SK-N-MC (cell line): ENCODE measurements around the gene LRCOL1.

ENCODE experiments used
- DNase-seq: peaks from one replicate; pipeline ENCODE4 v3.0.0-alpha.2; 2011; ENCODE audit warnings: low read depth, low spot score
- H3K27ac ChIP-seq: fragments of 200-600 bp; sonication (generic); 2 replicates; pipeline ENCODE4 v1.5.1; 2016; ENCODE audit warnings: mixed run types
- H3K36me3 ChIP-seq: fragments of 200-600 bp; sonication (generic); 2 replicates; pipeline ENCODE4 v1.6.1; 2017; ENCODE audit warnings: antibody characterized with exemption, low read length, mixed read lengths; ENCODE audit not compliant: insufficient read depth
- H3K4me3 ChIP-seq: fragments of 200-600 bp; sonication (generic); 2 replicates; pipeline ENCODE4 v1.5.1; 2016
- H3K9ac ChIP-seq: fragments of 200-600 bp; sonication (generic); 2 replicates; pipeline ENCODE4 v1.8.0; 2017; ENCODE audit warnings: mixed run types, mixed read lengths; ENCODE audit not compliant: insufficient read length
- H3K9me3 ChIP-seq: fragments of 200-600 bp; sonication (generic); 2 replicates; pipeline ENCODE4 v1.6.1; 2017; ENCODE audit warnings: low read depth, mild to moderate bottlenecking, antibody characterized with exemption, low read length, moderate library complexity, mixed read lengths
- EZH2 ChIP-seq: fragments of 200-600 bp; sonication (generic); IDR thresholded peaks from one replicate; pipeline ENCODE4 v1.6.1; 2017; ENCODE audit warnings: antibody characterized with exemption
- FOXP2 ChIP-seq: optimal IDR thresholded peaks from 2 replicates; pipeline ENCODE3; 2011; ENCODE audit warnings: mild to moderate bottlenecking, moderate library complexity; ENCODE audit not compliant: insufficient read depth; ENCODE audit errors: extremely low read length, control extremely low read depth
- POLR2AphosphoS5 ChIP-seq: IDR thresholded peaks from 2 replicates; pipeline ENCODE4 v1.6.1; 2012; ENCODE audit warnings: mild to moderate bottlenecking, low read depth, low read length, borderline replicate concordance

LRCOL1 gene

GRCh38 chr12:132639956-132640520 is 29.7 kb upstream of the LRCOL1 start:
- H3K36me3 ChIP-seq = peaks cover 85% of the 10 kb centered on the region
- H3K9ac ChIP-seq = no peak overlapping the region
- H3K27ac ChIP-seq = no peak overlapping the region
- no peak for DNase-seq
- H3K4me3 ChIP-seq = no peak overlapping the region
- H3K9me3 ChIP-seq = no peaks in the 10 kb centered on the region
- no peak for TF ChIP-seq FOXP2
- no peak for TF ChIP-seq EZH2
- no peak for TF ChIP-seq POLR2AphosphoS5

- no peak overlapping the region for H3K4me3 ChIP-seq
- no peak overlapping the region for H3K27ac ChIP-seq
- TF ChIP-seq FOXP2 (no peak), EZH2 (no peak), POLR2AphosphoS5 (no peak)
- H3K36me3 ChIP-seq = peaks cover 96% of the 10 kb centered on the region
- no peak for DNase-seq
- no peaks in the 10 kb centered on the region for H3K9me3 ChIP-seq
- no peak overlapping the region for H3K9ac ChIP-seq
Measured at GRCh38 chr12:132638541-132639408, 28.4 kb upstream of the LRCOL1 start.

GRCh38 chr12:132637811-132638210 is 27.4 kb upstream of the LRCOL1 start:
- H3K9me3 ChIP-seq = no peaks in the 10 kb centered on the region
- no peak overlapping the region for H3K27ac ChIP-seq
- DNase-seq = no peak
- TF ChIP-seq POLR2AphosphoS5 (no peak), EZH2 (no peak), FOXP2 (no peak)
- H3K36me3 ChIP-seq = peaks cover 94% of the 10 kb centered on the region
- H3K9ac ChIP-seq = no peak overlapping the region
- no peak overlapping the region for H3K4me3 ChIP-seq

- Histone ChIP-seq H3K27ac (no peak overlapping the region), H3K9me3 (no peaks in the 10 kb centered on the region), H3K36me3 (peaks cover 93% of the 10 kb centered on the region), H3K4me3 (no peak overlapping the region), H3K9ac (no peak overlapping the region)
- DNase-seq = no peak
- TF ChIP-seq EZH2 (no peak), POLR2AphosphoS5 (no peak), FOXP2 (no peak)
Measured at GRCh38 chr12:132635076-132635955, 24.9 kb upstream of the LRCOL1 start.

- Histone ChIP-seq H3K36me3 (peaks cover 97% of the 10 kb centered on the region), H3K27ac (no peak overlapping the region)
Measured at GRCh38 chr12:132634411-132634990, 24.1 kb upstream of the LRCOL1 start.

GRCh38 chr12:132633901-132634300 is 23.5 kb upstream of the LRCOL1 start:
- Histone ChIP-seq H3K27ac (no peak overlapping the region), H3K4me3 (no peak overlapping the region), H3K9me3 (no peaks in the 10 kb centered on the region), H3K9ac (no peak overlapping the region), H3K36me3 (peaks cover 97% of the 10 kb centered on the region)
- no peak for TF ChIP-seq FOXP2
- no peak for TF ChIP-seq POLR2AphosphoS5
- no peak for TF ChIP-seq EZH2
- DNase-seq = no peak

More at GRCh38 chr12:132634411-132634990, 24.1 kb upstream of the LRCOL1 start:
- no peak for DNase-seq
- TF ChIP-seq EZH2 = no peak
- TF ChIP-seq FOXP2 = no peak
- TF ChIP-seq POLR2AphosphoS5 = no peak
- Histone ChIP-seq H3K4me3 (no peak overlapping the region), H3K9ac (no peak overlapping the region), H3K9me3 (no peaks in the 10 kb centered on the region)

GRCh38 chr12:132633398-132633797 is 23.0 kb upstream of the LRCOL1 start:
- H3K36me3 ChIP-seq = peaks cover 96% of the 10 kb centered on the region
- no peak overlapping the region for H3K27ac ChIP-seq

More at GRCh38 chr12:132633398-132633797, 23.0 kb upstream of the LRCOL1 start:
- Histone ChIP-seq H3K9ac (no peak overlapping the region), H3K4me3 (no peak overlapping the region), H3K9me3 (no peaks in the 10 kb centered on the region)
- no peak for DNase-seq
- no peak for TF ChIP-seq EZH2
- no peak for TF ChIP-seq FOXP2
- no peak for TF ChIP-seq POLR2AphosphoS5
